Kidney epithelial cell (primary cell): ENCODE data around the gene EIF4EBP2. TPM values are rescaled to one million over a fixed set of nuclear protein-coding genes. Genes with fewer than 3 reads are reported as not detected.

Experiments used
- DNase-seq: peaks from one replicate; pipeline ENCODE4 v3.0.0-alpha.2; 2010; ENCODE audit warnings: low read depth
- H3K27me3 ChIP-seq: 2 replicates; pipeline ENCODE4 v1.6.0; 2011; ENCODE audit warnings: low read length; ENCODE audit not compliant: control insufficient read depth, insufficient read depth
- H3K36me3 ChIP-seq: 2 replicates; pipeline ENCODE4 v1.5.1; 2011; ENCODE audit warnings: low read length; ENCODE audit not compliant: control insufficient read depth, insufficient read depth
- H3K4me3 ChIP-seq: 2 replicates; pipeline ENCODE4 v1.5.1; 2011; ENCODE audit warnings: low read depth, mild to moderate bottlenecking, control low read depth, low read length
- total RNA-seq: library from RNA; depleted of rRNA; stranded (reverse); fragments of >200 nt; gene quantifications from 2 replicates; pipeline ENCODE4 v1.2.3, GENCODE V29; 2015
- TF ChIP-seq, protein P1 (sequence below): IDR thresholded peaks from 2 replicates; pipeline ENCODE4 v1.5.1; 2011; ENCODE audit warnings: mild to moderate bottlenecking, moderate library complexity, low read length, control low read depth, inconsistent platforms; ENCODE audit not compliant: insufficient read depth, poor library complexity, severe bottlenecking

EIF4EBP2 gene
- total RNA-seq, 1 donor from 2014 or later = 34.3 TPM

DNA sequence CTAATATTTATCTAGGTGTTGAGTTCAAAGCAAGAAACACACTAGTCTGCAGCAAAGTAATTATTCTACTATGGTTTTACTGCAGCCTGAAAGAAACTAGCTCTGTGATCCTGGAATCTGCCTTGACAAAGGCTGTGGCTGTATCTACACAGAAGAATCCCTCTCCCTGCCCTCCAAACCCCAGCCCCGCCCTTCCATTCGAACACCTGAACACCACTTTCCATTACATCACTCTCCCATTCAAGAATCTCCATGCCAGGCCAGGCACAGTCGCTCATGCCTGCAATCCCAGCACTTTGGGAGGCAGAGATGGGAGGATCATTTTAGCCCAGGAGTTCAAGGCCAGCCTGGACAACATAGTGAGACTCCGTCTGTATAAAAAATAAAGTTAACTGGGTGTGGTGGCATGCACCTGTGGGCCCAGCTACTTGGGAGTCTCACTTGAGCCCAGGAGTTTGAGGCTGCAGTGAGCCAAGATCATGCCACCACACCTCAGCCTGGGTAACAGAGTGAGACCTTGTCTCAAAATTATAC, 44.9 kb upstream of the EIF4EBP2 start:
- Histone ChIP-seq H3K27me3 (no peaks in the 10 kb centered on the region), H3K4me3 (no peak overlapping the region), H3K36me3 (no peaks in the 10 kb centered on the region)
- DNase-seq = no peak
- TF ChIP-seq, protein P1, sequence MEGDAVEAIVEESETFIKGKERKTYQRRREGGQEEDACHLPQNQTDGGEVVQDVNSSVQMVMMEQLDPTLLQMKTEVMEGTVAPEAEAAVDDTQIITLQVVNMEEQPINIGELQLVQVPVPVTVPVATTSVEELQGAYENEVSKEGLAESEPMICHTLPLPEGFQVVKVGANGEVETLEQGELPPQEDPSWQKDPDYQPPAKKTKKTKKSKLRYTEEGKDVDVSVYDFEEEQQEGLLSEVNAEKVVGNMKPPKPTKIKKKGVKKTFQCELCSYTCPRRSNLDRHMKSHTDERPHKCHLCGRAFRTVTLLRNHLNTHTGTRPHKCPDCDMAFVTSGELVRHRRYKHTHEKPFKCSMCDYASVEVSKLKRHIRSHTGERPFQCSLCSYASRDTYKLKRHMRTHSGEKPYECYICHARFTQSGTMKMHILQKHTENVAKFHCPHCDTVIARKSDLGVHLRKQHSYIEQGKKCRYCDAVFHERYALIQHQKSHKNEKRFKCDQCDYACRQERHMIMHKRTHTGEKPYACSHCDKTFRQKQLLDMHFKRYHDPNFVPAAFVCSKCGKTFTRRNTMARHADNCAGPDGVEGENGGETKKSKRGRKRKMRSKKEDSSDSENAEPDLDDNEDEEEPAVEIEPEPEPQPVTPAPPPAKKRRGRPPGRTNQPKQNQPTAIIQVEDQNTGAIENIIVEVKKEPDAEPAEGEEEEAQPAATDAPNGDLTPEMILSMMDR = no peak

DNA sequence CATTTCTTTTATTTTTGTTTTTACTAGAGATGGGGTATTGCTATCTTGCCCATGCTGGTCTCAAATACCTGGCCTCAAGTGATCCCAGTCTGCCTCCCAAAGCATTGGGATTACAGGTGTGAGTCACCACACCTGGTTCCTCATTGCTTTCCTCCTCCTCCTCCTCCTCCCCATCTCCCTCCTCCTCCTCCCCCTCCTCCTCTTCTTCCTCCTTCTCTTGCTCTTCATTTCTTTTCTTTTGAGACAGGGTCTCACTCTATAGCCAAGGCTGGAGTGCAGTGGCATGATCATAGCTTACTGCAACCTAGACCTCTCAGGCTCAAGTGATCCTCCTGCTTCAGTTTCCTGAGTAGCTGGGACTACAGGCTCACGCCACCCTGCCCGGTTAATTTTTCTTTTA, 43.7 kb upstream of the EIF4EBP2 start:
- no peak for DNase-seq
- TF ChIP-seq, protein P1 = no peak
- Histone ChIP-seq H3K27me3 (no peaks in the 10 kb centered on the region), H3K36me3 (no peaks in the 10 kb centered on the region), H3K4me3 (no peak overlapping the region)

DNA sequence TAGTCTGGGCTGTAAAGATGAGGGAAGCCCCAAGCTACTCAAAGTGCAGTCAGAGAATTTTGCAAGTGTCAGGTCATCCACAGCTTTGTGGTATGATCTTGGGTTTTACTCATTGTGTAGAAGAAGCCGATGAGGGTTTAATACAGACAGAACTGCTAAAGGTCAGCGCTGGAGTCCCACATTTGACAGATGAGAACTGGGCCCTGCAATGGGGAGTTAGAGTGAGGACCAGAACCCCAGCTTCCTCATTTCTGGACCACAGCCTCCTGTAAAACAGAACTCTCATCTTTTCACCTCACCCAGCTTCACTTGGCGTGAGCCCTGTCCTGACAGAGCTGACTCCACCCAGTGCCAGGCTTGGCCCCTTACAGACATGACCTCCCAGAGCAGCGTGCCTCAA, 41.6 kb upstream of the EIF4EBP2 start:
- H3K4me3 ChIP-seq = no peak overlapping the region
- TF ChIP-seq, protein P1 = no peak
- no peaks in the 10 kb centered on the region for H3K36me3 ChIP-seq
- no peak for DNase-seq
- no peaks in the 10 kb centered on the region for H3K27me3 ChIP-seq

DNA sequence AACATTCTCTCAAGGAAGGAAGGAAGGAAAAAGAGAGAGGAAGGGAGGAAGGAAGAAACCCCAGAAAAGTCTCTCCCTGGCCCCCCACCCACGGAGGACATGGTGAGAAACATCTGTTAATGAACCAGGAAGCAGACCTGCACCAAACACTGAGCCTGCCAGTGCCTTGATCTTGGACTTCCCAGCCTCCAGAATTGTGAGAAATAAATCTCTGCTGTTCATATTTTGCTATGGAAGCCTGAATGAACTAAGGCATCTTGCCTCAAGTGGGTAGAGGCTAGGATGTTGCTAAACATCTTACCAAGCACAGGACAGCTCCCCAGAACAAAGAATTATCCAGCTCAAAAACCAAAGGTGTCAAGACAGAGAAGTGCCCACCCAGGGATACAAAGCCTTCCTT, 40.7 kb upstream of the EIF4EBP2 start:
- DNase-seq = no peak
- H3K27me3 ChIP-seq = no peaks in the 10 kb centered on the region
- H3K4me3 ChIP-seq = no peak overlapping the region
- TF ChIP-seq, protein P1 = no peak
- H3K36me3 ChIP-seq = no peaks in the 10 kb centered on the region

DNA sequence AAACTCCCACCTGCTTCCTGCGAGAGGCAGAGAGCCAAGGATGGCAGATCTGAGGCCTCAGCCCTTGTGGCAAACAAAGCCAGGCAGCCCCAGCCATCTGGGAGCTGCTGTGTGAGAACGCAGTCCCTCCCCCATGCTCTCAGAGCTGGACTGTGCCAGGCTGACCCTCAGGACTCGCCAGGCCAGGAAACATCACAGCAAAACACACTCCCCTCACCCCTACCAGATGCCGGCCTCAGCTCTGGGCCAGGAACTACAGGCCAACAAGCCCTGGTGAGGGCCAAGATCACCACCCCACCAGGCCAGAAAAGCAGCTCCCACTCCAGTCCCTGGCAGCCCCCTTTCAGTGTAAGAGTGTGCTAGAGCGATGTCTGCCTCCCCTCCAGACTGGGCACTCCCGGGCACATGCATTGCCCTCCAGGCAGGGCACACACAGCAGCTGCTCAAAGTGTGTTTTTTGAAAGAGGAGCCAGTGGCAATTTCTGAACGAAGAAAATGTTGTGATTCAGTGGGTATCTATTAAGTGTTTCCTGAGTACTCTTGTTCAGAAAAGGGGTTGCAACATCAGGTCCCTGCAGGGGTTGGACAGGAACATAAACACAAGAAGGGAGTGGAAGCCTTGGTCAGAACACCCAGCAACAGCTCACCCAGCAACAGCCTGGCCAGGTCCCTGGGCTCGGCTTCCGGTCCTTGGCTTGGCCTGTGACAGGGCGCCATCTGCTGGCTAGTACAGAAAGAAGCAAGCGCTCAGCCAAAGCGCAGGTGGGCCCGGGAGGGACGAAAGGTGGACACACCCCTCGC, 39.8 kb upstream of the EIF4EBP2 start:
- Histone ChIP-seq H3K27me3 (no peaks in the 10 kb centered on the region), H3K4me3 (no peak overlapping the region), H3K36me3 (no peaks in the 10 kb centered on the region)
- TF ChIP-seq, protein P1 = peak; percentile 89
- DNase-seq = peak; percentile 89

DNA sequence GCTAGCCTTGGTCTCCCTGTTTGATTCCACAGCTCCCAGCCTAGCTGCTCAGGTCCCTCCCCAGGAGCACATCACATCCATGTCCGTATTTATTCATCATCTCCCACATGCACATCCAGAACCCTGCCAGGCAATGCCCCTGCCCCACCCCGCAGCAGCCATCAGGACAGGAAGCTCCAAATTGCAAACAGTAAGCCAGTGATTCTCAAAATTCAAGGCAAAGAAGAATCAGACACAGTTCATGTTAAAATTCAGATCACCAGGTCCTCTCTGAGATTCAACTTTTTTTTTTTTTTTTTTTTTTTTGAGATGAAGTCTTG, 39.2 kb upstream of the EIF4EBP2 start:
- H3K27me3 ChIP-seq = no peaks in the 10 kb centered on the region
- no peak for DNase-seq
- TF ChIP-seq, protein P1 = no peak
- H3K36me3 ChIP-seq = no peaks in the 10 kb centered on the region
- no peak overlapping the region for H3K4me3 ChIP-seq
